HCT116 (cell line): ENCODE measurements around the gene PEX11B.

ENCODE experiments used
- CBX3 ChIP-seq: IDR thresholded peaks from 2 replicates; pipeline ENCODE4 v1.6.1; 2012; ENCODE audit warnings: low read depth
- CEBPB ChIP-seq: IDR thresholded peaks from 2 replicates; pipeline ENCODE4 v1.6.1; 2012; ENCODE audit warnings: low read depth
- CTCF ChIP-seq, 3 experiments: fragments of 200-600 bp in 1 of 3; sonication (generic) in 1 of 3; IDR thresholded peaks in 2 of 3; conservative IDR thresholded peaks in 1 of 3; 2 replicates each; pipeline ENCODE4 v1.5.1; 2012 to 2017; ENCODE audit warnings: low read depth in 2 of 3, low read length in 2 of 3, antibody characterized with exemption in 1 of 3, borderline replicate concordance in 1 of 3, control low read depth in 1 of 3, mild to moderate bottlenecking in 1 of 3, mixed read lengths in 1 of 3, mixed run types in 1 of 3, moderate library complexity in 1 of 3; ENCODE audit not compliant: insufficient read depth in 1 of 3
- EZH2 ChIP-seq: fragments of 200-600 bp; sonication (generic); IDR thresholded peaks from 2 replicates; pipeline ENCODE4 v1.6.1; 2017; ENCODE audit warnings: antibody characterized with exemption, mixed run types
- EZH2phosphoT487 ChIP-seq: fragments of 200-600 bp; IDR thresholded peaks from 2 replicates; pipeline ENCODE4 v1.6.1; 2018; ENCODE audit warnings: antibody characterized with exemption, borderline replicate concordance
- MAX ChIP-seq: IDR thresholded peaks from 2 replicates; pipeline ENCODE4 v1.6.1; 2012
- POLR2A ChIP-seq: IDR thresholded peaks from 2 replicates; pipeline ENCODE4 v1.7.0; 2011; ENCODE audit warnings: borderline replicate concordance; ENCODE audit not compliant: insufficient read depth, insufficient read length; ENCODE audit errors: extremely low read depth
- POLR2AphosphoS5 ChIP-seq: IDR thresholded peaks from 2 replicates; pipeline ENCODE4 v1.6.1; 2011; ENCODE audit warnings: mild to moderate bottlenecking, low read depth, low read length, moderate library complexity
- SIN3A ChIP-seq: IDR thresholded peaks from 2 replicates; pipeline ENCODE4 v1.6.1; 2012; ENCODE audit warnings: low read depth
- SRF ChIP-seq: IDR thresholded peaks from 2 replicates; pipeline ENCODE4 v1.6.1; 2012; ENCODE audit warnings: low read depth
- TCF7L2 ChIP-seq: IDR thresholded peaks from 2 replicates; pipeline ENCODE4 v1.7.0; 2011; ENCODE audit warnings: borderline replicate concordance, inconsistent platforms; ENCODE audit not compliant: insufficient read depth, insufficient read length; ENCODE audit errors: extremely low read depth
- YY1 ChIP-seq: IDR thresholded peaks from 2 replicates; pipeline ENCODE4 v1.6.1; 2011; ENCODE audit warnings: low read length, low read depth, moderate library complexity, mild to moderate bottlenecking; ENCODE audit not compliant: insufficient replicate concordance; ENCODE audit errors: extremely low read depth
- ZNF274 ChIP-seq: fragments of 200-500 bp; sonication (Bioruptor generic); IDR thresholded peaks from 2 replicates; pipeline ENCODE4 v1.6.1; 2014; ENCODE audit warnings: mild to moderate bottlenecking, low read depth, low read length, inconsistent platforms

DNA sequence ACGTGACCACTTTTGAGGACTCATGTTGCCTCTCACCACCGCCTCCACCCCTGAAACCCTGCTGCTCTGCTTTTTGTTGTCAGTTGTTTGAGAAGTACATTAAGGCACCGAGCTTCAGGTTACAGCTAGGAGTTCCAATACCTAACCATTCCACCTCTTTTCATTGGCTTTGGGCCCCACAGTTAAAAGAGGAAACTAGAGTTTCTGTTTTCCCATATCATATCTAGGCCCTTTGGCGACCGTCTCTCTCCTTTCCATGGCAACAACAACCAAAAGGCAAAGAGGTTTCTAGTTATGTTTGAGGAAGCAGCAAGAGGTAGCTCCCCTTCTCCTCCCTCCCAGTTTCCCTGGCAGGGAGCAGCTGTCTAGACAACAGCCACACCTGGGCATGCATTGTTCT, 38.7 kb downstream of the PEX11B start:
- TF ChIP-seq POLR2A (no peak), CTCF (IDR thresholded peaks at IDR 0.05 in 2 of 3, conservative IDR thresholded peaks at IDR 0.05 in 1 of 3; ENCODE audit: borderline replicate concordance in 1 of 3, insufficient read depth in 1 of 3, low read depth in 2 of 3, low read length in 2 of 3) (no peak), ZNF274 (no peak), YY1 (no peak), MAX (no peak), SIN3A (no peak), POLR2AphosphoS5 (no peak), EZH2 (no peak), CBX3 (no peak), TCF7L2 (no peak), EZH2phosphoT487 (no peak), SRF (no peak), CEBPB (no peak)
